ENCODE data around the gene TEX2. TPM values are rescaled to one million over a fixed set of nuclear protein-coding genes. Genes with fewer than 3 reads are reported as not detected.

TEX2 gene
- total RNA-seq, 1 experiment from 2014 or later: 10.8 TPM

- ChIA-PET POLR2A (no interaction called here), CTCF (no interaction called here)
- no peaks in the 10 kb centered on the region for H3K36me3 Mint-ChIP-seq
- no peak overlapping the region for H3K4me3 Mint-ChIP-seq
- no peaks in the 10 kb centered on the region for H3K27me3 Mint-ChIP-seq (ENCODE audit: low read depth)
- no peak for TF ChIP-seq ZNF232 (CRISPR knock-in tag; IDR thresholded peaks at IDR 0.05)
- no peak for TF ChIP-seq FOXP4 (CRISPR knock-in tag; IDR thresholded peaks at IDR 0.05)
- no peak for TF ChIP-seq ZNF532 (CRISPR knock-in tag; IDR thresholded peaks at IDR 0.05; ENCODE audit: borderline replicate concordance)
- no peak for TF ChIP-seq NFYB (CRISPR knock-in tag; conservative IDR thresholded peaks at IDR 0.05; ENCODE audit: low read depth)
- no peak for TF ChIP-seq JAZF1 (CRISPR knock-in tag; IDR thresholded peaks at IDR 0.05)
- no peak for TF ChIP-seq MYBL2 (CRISPR knock-in tag; IDR thresholded peaks at IDR 0.05)
- TF ChIP-seq ZNF138 (CRISPR knock-in tag; conservative IDR thresholded peaks at IDR 0.05): no peak
- TF ChIP-seq ELF4 (CRISPR knock-in tag; IDR thresholded peaks at IDR 0.05; ENCODE audit: low read depth): no peak
- no peak for TF ChIP-seq ATF6 (CRISPR knock-in tag; IDR thresholded peaks at IDR 0.05)
- TF ChIP-seq NR1H2 (CRISPR knock-in tag; IDR thresholded peaks at IDR 0.05): no peak
- no peak for TF ChIP-seq ZNF219 (CRISPR knock-in tag; IDR thresholded peaks at IDR 0.05; ENCODE audit: borderline replicate concordance)
- H3K4me1 Mint-ChIP-seq: no peaks in the 10 kb centered on the region
- ATAC-seq: no peak
- no peak overlapping the region for H3K27ac Mint-ChIP-seq
- DNase-seq (ENCODE audit: low spot score): no peak
- no peaks in the 10 kb centered on the region for H3K9me3 Mint-ChIP-seq
Measured at GRCh38 chr17:64165347-64165746, 97.7 kb downstream of the TEX2 start.

GRCh38 chr17:64164596-64165285, 98.3 kb downstream of the TEX2 start:
- Mint-ChIP-seq H3K4me3 (no peak overlapping the region), H3K4me1 (no peaks in the 10 kb centered on the region), H3K36me3 (no peaks in the 10 kb centered on the region), H3K9me3 (no peaks in the 10 kb centered on the region), H3K27me3 (ENCODE audit: low read depth) (no peaks in the 10 kb centered on the region), H3K27ac (no peak overlapping the region)
- ChIA-PET POLR2A (no interaction called here), CTCF (no interaction called here)
- no peak for DNase-seq (ENCODE audit: low spot score)
- ATAC-seq: no peak
- TF ChIP-seq USF1 (CRISPR knock-in tag; IDR thresholded peaks at IDR 0.05) (no peak), SMAD4 (CRISPR knock-in tag; IDR thresholded peaks at IDR 0.05) (no peak), MYBL2 (CRISPR knock-in tag; IDR thresholded peaks at IDR 0.05) (no peak), FOXK1 (CRISPR knock-in tag; IDR thresholded peaks at IDR 0.05) (no peak), CREM (CRISPR knock-in tag; IDR thresholded peaks at IDR 0.05) (no peak), ZBTB21 (CRISPR knock-in tag; IDR thresholded peaks at IDR 0.05; ENCODE audit: borderline replicate concordance) (no peak), PRRX2 (CRISPR knock-in tag; IDR thresholded peaks at IDR 0.05) (no peak), GRHL2 (CRISPR knock-in tag; IDR thresholded peaks at IDR 0.05; ENCODE audit: insufficient replicate concordance, severe bottlenecking) (no peak), STAT6 (CRISPR knock-in tag; conservative IDR thresholded peaks at IDR 0.05; ENCODE audit: low read depth) (no peak), FOXP4 (CRISPR knock-in tag; IDR thresholded peaks at IDR 0.05) (no peak), GTF2I (CRISPR knock-in tag; conservative IDR thresholded peaks at IDR 0.05) (no peak), NR2C2 (CRISPR knock-in tag; IDR thresholded peaks at IDR 0.05) (no peak), TCF7 (CRISPR knock-in tag; IDR thresholded peaks at IDR 0.05; ENCODE audit: low read depth) (no peak)

All from WTC11 (cell line).